ENCODE measurements around the gene TRIP12.
"Not testable (repeated sequence)": the region's sequence is repeated elsewhere in the genome, so short reads cannot be mapped to it uniquely, and the experiment has no call there.

TRIP12 gene

DNA sequence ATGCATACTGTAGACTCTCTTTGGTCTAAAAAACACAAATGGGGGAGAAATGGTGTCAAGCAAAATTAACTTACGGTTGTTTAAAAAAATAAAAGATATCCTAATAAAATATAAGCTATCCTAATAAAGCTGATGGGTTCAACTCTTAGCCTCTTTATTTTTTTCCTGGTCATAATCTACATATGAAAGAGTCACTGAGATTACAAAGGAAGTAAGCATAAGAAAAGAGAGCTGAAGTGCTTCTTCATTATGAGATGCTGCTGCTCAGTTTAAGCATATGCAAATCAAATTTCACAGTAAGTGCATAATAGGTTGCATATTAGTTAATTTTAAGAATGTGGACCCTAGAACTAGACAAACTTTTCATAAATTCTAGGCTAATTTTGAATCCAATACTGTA, 147.6 kb downstream of the TRIP12 start:
- H3K4me3 ChIP-seq (ENCODE audit: low read depth, low read length): no peak overlapping the region
- no peak for TF ChIP-seq CTCF (IDR thresholded peaks at IDR 0.05; ENCODE audit: low read depth, low read length)

DNA sequence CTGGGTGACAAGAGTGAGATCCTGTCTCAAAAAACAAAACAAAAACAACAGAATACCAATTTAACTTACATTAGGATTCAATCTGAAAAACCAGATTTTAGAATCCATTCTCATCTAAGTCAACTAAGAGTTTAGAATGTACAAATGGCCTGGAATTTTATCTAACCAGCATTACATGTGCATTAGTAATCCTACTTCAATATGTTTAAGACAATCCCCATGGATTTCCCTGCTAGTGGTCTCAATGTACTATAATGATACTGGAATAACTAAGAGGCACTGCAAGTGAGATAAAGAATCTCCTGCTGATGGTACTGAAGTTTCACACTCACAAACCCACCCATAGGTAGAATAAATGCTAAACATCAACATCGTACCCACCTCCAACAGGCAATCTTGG, 153.6 kb downstream of the TRIP12 start:
- H3K4me3 ChIP-seq (ENCODE audit: low read depth, low read length): no peak overlapping the region
- TF ChIP-seq CTCF (IDR thresholded peaks at IDR 0.05; ENCODE audit: low read depth, low read length): no peak

- TF ChIP-seq CTCF (IDR thresholded peaks at IDR 0.05; ENCODE audit: low read depth, low read length): no peak
- H3K4me3 ChIP-seq (ENCODE audit: low read depth, low read length): no peak overlapping the region
Measured at GRCh38 chr2:229765721-229766120, 156.1 kb downstream of the TRIP12 start.

- no peak overlapping the region for H3K4me3 ChIP-seq (ENCODE audit: low read depth, low read length)
- no peak for TF ChIP-seq CTCF (IDR thresholded peaks at IDR 0.05; ENCODE audit: low read depth, low read length)
Measured at GRCh38 chr2:229761663-229762062, 160.1 kb downstream of the TRIP12 start.

GRCh38 chr2:229757462-229757861, 164.3 kb downstream of the TRIP12 start:
- not testable (repeated sequence) for H3K4me3 ChIP-seq (ENCODE audit: low read depth, low read length)

- no peak overlapping the region for H3K4me3 ChIP-seq (ENCODE audit: low read depth, low read length)
- no peak for TF ChIP-seq CTCF (IDR thresholded peaks at IDR 0.05; ENCODE audit: low read depth, low read length)
Measured at GRCh38 chr2:229752970-229753729, 168.7 kb downstream of the TRIP12 start.

DNA sequence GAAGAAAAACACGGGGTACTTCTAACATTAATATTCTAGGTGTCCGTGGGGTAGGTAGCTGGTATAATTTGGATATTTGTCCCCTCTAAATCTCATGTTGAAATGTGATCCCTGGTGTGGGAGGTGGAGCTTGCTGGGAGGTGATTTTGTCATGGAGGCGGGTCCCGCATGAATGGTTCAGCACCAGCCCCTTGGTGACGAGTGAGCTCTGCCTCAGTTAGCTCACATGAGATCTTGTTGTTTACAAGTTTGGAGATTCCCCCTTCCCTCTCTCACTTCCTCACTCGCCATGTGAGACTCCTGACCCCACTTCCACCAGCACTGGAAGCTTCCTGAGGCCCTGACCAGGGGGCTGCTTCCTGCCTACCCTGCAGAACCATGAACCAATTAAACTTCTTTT, 172.0 kb downstream of the TRIP12 start:
- TF ChIP-seq CTCF (IDR thresholded peaks at IDR 0.05; ENCODE audit: low read depth, low read length): no peak

DNA sequence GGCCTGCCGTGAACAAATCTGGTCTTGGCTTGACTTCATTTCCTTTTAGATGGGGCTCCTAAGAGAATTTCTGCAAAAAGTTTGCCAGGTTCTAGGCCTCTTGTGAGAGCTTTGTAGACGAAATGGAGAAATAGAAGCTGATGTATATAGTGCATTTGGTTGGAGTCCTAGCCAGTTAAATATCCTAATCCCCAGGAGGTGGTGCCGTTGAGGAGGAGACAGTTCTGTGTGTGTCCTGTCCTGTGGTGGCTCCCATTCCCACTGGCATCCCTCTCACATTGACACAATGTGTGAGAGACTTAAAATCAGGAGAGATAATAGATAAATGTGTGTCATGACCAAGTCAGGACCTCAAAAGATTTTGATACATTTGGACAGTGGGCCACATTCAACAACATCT, 172.9 kb downstream of the TRIP12 start:
- no peak for TF ChIP-seq CTCF (IDR thresholded peaks at IDR 0.05; ENCODE audit: low read depth, low read length)
- no peak overlapping the region for H3K4me3 ChIP-seq (ENCODE audit: low read depth, low read length)

More for the DNA sequence above, 172.0 kb downstream of the TRIP12 start:
- no peak overlapping the region for H3K4me3 ChIP-seq (ENCODE audit: low read depth, low read length)

GRCh38 chr2:229742691-229743090, 179.1 kb downstream of the TRIP12 start:
- not testable (repeated sequence) for H3K4me3 ChIP-seq (ENCODE audit: low read depth, low read length)
